GM21825 (cell line): ENCODE measurements around the gene LRRN2.
"Not testable (repeated sequence)": the region's sequence is repeated elsewhere in the genome, so short reads cannot be mapped to it uniquely, and the experiment has no call there.

Experiments
- ATAC-seq: cut with Tn5 transposase; IDR thresholded peaks from one replicate; pipeline ENCODE4 v1.9.1; 2021; ENCODE audit warnings: mild to moderate bottlenecking, moderate library complexity; ENCODE audit not compliant: unreplicated experiment

Gene LRRN2

GRCh38 chr1:204633665-204634064 lies 51.9 kb downstream of the LRRN2 start:
- no peak for ATAC-seq

GRCh38 chr1:204630132-204630905 lies 55.2 kb downstream of the LRRN2 start:
- no peak for ATAC-seq

DNA sequence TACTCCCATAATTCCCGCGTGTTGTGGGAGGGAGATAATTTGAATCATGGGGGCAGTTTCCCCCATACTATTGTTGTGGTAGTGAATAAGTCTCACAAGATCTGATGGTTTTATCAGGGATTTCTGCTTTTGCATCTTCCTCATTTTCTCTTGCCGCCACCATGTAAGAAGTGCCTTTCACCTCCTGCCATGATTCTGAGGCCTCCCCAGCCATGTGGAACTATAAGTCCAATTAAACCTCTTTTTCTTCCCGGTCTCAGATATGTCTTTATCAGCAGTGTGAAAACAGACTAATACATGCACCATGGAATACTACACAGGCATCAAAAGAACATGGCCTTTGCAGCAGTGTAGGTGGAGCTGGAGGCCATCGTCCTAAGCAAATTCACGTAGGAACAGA lies 56.1 kb downstream of the LRRN2 start:
- not testable (repeated sequence) for ATAC-seq

GRCh38 chr1:204628868-204629267 lies 56.7 kb downstream of the LRRN2 start:
- no peak for ATAC-seq

DNA sequence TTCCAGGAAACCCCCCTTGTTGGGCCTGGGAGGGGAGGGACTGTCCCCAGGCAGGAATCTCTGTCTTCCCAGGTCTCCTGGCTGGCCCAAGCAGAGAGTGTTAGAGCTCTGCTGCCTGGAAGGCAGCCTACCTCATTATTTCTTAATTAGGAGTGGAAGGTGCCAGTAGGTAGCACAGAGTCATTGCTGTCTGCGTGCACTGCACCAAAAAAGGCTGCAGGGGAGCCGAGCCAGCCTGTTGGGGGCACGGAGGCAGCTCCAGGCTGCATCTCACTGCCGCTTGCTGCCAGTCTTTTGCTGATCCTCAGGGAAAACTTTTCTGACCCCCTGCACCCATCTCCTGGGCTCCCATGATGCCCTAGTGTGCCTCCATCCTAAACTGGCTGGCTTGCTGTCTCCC lies 58.1 kb downstream of the LRRN2 start:
- ATAC-seq = no peak

DNA sequence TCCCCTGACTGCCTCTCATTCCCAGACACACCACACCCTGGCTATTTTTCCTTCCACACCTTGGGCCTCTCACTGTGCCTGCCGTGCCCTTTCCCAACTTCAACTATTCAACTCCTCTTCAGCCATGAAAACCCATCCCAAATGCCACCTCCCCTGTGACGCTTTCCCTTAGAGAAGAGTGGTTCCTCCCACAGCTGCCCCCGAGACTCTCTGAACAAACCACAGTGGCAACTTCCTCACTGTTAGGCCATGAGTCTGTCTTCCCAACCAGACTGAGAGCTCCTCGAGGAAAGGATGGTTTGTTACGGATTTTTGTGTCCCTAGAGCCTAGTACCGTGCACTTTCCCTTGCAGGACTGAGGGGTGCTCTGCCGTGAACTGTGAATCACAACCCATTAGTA lies 59.2 kb downstream of the LRRN2 start:
- no peak for ATAC-seq

- ATAC-seq = no peak
Measured at GRCh38 chr1:204624631-204625216, 60.8 kb downstream of the LRRN2 start.

DNA sequence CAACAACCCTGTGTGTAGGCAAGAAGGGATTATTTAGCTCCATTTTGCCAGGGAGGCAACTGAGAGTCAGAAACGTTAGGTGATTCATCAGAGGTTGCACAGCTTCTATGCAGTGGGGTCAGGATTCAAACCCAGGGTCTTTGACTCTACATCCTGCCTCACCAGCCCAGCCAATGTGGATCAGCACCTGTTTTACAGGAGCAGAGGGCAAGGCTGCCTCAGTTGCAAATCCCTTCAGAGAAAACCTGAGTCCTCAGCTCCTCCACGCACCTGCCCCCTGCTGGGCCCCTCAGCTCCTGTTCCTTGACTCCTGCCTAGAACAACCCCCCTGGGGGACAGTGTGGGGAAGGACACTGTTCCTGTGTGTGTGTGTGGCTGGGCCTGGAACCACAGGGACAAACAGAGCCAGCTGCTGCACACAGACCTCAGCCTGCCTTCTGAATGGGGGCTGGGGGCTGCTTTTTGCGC lies 61.6 kb downstream of the LRRN2 start:
- no peak for ATAC-seq

DNA sequence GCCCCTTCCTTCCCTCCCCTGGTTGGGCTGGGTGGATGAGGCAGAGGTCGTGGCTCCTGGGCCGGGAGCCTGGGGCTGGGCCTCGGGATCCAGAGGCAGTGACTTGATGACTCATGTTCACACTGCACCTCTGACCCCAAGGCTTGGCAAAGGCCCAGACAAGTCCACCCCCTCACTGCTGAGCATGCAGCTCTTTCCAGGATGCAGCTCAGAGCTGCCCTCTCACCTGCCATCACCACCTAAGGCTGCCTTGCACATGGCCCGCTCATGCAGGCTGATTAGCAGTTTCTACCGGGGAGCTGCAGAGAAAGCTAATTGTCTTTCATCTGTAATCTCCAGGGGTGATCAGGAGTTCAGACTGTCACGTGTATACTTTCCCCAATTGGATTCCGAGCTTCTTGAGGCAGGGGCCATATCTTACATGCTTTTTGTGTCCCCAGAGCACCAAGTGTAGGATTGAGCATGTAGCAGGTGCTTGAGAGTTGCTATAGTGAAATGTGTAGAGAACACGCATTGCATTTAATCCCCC lies 62.1 kb downstream of the LRRN2 start:
- ATAC-seq = no peak

- no peak for ATAC-seq
Measured at GRCh38 chr1:204621996-204622395, 63.5 kb downstream of the LRRN2 start.

- no peak for ATAC-seq
Measured at GRCh38 chr1:204621396-204621795, 64.1 kb downstream of the LRRN2 start.

GRCh38 chr1:204619721-204620120 lies 65.8 kb downstream of the LRRN2 start:
- no peak for ATAC-seq

DNA sequence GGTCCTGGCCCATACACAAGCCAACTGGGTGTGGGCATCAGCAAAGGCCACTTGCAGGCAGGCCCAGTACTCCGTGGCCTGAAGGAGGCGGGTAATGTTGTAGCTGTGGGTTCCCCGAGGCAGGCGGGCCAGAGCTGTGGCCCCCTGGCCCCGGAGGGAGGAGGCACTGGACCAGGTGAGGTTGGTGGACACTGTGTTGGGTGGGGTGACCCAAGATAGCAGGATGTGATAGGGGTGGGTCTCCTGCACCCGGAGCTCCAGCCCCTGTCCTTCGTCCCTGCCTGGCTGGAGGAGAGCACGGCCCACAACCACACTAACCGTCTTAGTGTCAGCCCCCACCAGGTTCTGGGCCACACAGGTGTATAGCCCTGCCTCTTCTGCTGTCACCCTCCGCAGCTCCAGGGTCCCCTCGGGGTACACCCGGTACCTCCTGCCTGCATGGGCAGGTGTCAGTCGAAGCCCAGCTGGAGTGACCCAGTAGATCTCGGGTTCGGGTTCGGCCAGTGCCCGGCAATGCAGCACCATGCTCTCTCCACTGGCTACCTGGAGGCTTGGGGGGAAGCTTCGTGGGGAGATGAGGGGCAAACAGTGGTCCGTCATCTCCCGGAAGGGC lies 67.3 kb downstream of the LRRN2 start:
- ATAC-seq = no peak

- ATAC-seq = no peak
Measured at GRCh38 chr1:204617256-204618147, 68.0 kb downstream of the LRRN2 start.

GRCh38 chr1:204616641-204617040 lies 68.9 kb downstream of the LRRN2 start:
- no peak for ATAC-seq

- ATAC-seq = no peak
Measured at GRCh38 chr1:204615881-204616280, 69.7 kb downstream of the LRRN2 start.

- no peak for ATAC-seq
Measured at GRCh38 chr1:204613636-204614035, 71.9 kb downstream of the LRRN2 start.

- ATAC-seq = no peak
Measured at GRCh38 chr1:204612326-204612725, 73.2 kb downstream of the LRRN2 start.

DNA sequence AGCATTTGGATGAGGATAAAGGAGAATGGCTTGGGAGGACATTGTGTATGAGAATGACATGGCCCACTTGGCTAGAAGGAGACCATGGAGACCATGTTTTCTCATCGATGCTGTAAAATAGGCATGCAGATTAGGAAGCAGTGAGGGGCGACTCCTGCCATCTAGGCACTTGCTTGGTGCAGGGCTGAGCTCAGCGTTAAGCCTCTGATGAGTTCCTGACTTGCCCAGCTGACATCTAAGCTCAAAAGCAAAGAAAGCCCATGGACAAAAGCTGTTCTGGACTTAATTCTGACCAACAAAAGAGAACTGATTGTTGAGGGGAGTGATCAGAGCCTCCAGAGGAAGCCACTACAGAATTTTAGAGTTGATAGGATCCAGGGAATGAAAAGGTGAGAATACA lies 74.5 kb downstream of the LRRN2 start:
- no peak for ATAC-seq

DNA sequence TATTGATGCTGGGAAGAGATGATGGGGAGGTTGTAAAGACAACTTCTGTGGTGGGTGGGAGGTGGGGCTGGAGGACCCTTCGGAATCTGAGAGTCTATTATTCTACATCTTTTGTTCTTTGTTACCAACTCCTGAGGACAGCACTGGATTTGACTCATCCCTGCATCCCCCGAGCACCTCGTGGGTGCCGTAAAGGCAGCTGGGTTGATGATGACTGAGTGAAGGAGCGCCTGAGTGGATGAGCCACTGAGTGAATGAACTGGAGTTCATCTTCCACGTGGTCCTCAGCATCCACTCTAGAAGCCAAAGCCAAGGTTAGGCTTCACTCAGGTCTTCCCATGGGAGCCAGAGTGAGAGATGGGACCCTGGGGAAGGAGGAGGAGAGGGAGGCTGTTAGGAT lies 77.6 kb downstream of the LRRN2 start:
- no peak for ATAC-seq

DNA sequence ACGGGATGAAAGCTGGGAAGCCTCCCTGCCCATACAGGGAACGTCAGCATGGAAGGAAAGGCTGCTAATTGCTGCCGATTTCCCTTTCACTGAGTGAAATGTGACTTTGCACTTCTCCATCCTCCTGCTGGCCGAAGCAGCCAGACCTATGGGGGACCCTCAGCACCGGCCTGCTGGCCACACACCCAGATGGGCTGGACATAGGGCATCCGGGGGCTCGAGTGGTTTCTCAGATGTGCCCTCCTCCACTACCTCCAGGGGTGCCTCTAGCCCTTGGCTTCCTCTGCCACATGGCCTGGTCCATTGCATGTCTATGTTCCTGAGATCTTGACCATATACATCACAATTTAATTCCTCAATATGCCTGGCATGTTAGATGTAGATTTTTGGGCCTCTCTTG lies 79.7 kb downstream of the LRRN2 start:
- no peak for ATAC-seq
